GM19438 (cell line): ENCODE data around the gene SETDB2.

ENCODE experiments used
- ATAC-seq: cut with Tn5 transposase; IDR thresholded peaks from one replicate; pipeline ENCODE4 v1.9.1; 2021; ENCODE audit warnings: low read depth; ENCODE audit not compliant: unreplicated experiment

The SETDB2 gene, protein sequence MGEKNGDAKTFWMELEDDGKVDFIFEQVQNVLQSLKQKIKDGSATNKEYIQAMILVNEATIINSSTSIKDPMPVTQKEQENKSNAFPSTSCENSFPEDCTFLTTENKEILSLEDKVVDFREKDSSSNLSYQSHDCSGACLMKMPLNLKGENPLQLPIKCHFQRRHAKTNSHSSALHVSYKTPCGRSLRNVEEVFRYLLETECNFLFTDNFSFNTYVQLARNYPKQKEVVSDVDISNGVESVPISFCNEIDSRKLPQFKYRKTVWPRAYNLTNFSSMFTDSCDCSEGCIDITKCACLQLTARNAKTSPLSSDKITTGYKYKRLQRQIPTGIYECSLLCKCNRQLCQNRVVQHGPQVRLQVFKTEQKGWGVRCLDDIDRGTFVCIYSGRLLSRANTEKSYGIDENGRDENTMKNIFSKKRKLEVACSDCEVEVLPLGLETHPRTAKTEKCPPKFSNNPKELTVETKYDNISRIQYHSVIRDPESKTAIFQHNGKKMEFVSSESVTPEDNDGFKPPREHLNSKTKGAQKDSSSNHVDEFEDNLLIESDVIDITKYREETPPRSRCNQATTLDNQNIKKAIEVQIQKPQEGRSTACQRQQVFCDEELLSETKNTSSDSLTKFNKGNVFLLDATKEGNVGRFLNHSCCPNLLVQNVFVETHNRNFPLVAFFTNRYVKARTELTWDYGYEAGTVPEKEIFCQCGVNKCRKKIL

DNA sequence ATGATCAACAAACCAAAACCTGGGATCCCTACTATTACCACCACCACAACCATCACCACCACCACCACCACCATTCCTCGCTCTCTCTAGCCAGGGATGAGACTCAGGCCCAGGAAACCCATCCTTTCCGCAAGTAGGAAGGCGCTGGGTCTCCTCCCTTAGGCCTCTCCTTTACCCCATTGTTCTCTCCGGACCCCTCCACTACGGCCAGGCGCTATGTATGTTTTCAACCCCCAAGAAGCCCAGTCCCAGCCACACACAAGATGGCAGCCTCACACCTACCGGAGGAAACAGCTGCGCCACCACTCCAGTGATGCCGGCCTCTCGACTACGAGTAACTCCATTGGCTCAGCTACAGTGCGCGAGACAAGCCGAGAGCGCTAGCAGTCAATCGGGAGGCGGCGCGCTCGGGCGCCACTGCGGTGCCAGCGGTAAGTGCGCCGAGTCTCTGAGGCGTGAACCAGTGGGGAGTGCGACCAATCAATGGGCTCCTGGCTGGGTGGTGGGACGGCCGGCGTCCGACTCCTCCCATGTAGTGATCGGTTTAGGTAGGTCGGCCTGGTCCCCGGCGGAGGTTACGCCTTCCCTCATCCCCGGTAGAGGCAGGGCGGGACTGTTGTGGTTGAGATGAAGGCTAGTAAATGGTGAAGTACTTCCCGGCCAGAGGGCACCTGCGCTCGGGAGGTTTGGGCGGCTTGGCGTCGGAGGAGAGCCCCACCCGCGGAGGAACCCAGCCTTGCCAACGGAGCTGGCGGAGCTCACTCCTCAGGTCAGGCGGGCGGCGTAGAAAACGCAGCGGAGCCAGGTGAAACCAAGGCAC is at the start of gene SETDB2, which contains the start of gene CAB39L:
Gene SETDB2, plus strand, starts transcription at position 571 of the 820 bp plus-strand sequence. CDS start 7,620 bp downstream, outside the sequence.
Gene CAB39L, minus strand, starts transcription at position 361 of the 820 bp plus-strand sequence. CDS start 61,154 bp downstream, outside the sequence.
- ATAC-seq = peak; percentile 93

DNA sequence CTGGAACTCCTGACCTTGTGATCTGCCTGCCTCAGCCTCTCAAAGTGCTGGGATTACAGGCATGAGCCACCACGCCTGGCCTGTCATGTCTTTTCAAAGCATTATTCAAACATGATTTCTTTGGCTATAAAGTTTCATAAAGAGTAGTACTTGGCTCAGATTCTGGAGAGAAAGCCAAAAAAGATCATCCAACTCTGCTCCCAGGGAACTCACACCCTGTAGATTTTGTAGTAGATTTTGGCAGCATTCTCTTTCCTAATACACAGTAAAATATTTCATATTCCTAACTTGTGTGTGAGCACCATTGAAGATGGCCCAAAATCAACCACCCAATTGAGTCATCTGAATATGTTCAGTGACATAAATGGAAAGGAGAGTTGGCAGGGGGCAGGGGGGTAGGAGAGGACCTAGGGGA is 48.6 kb upstream of the SETDB2 start:
- no peak for ATAC-seq

DNA sequence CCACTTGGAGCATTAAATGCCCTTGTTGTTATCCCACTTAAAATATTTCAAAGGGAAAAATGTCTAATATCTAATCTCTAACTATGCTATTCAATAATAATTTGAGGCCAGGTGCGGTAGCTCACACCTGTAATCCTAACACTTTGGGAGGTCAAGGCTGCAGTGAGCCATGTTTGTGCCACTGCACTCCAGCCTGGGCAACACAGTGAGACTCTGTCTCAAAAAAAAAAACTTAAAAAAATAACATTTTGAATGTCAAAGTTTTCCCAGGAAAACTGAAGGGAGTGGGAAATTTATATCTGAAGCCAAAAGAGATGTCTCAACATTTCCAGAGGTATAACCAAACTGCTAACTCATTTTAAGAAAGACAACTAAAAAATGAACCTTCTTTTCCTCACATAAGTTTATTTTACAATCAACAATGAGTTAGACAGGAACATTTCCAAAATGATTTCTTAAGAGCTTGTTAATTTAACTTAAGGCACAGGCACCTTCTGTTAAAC is 48.1 kb upstream of the SETDB2 start:
- no peak for ATAC-seq

DNA sequence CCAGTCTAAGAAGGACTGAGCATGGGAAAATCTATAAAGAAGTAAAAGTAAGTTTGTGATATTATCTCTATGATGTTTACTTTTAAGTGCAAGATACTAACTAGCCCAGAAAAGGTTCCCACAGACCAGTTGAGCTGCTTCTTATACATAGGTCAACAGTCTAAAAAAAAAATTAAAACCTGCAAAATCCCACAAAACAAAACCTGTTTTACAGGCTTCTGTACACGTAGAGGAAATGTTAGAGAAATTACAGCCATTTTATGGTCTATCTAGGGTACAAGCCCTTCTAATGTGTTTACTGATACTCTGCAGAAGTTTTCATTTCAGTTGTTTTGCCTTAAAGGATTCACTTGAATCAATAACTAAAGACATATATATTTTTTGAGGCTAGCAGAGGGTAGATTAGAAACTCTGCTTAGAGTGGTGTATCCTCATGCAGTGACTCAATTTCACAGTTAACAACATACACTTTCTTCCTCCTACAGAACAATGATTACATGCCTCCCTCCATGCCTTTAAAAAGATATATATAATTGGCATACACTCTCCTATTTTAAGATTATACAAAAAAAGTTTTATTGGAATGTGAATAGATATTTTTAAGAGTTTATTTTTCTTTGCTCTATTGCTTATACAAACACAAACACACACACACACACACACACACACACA is 44.1 kb upstream of the SETDB2 start:
- no peak for ATAC-seq

- ATAC-seq = no peak
Measured at GRCh38 chr13:49400755-49401659, 43.1 kb upstream of the SETDB2 start.

DNA sequence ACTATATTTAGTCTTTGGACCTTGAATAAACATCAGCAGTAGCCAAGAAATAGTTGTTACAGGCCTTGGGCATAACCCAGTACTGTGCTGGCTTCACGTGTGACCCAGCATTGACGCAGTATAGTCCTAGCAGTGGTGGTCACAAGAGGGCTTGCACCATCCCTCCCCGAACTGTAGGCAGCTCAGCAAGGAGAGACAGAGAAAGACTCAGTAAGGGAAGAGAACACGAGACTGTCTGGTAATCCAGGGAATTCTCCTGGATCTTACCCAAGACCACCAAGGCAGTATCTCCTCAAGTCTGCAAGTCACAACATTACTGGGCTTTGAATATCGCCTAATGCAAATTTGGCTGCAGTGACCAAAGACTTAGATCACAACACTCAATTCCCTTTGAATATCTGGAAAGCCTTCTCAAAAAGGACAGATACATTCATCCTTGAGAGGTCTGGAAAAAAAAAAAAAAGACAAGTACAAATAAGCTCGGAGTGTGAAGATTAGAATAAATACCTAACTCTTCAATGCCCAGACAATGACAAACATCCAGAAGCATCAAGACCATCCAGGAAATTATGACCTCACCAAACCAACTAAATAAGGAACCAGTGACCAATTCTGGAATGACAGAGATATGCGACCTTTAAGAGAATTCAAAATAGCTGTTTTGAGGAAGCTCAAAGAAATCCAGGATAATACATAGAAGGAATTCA is 39.9 kb upstream of the SETDB2 start:
- ATAC-seq = no peak

DNA sequence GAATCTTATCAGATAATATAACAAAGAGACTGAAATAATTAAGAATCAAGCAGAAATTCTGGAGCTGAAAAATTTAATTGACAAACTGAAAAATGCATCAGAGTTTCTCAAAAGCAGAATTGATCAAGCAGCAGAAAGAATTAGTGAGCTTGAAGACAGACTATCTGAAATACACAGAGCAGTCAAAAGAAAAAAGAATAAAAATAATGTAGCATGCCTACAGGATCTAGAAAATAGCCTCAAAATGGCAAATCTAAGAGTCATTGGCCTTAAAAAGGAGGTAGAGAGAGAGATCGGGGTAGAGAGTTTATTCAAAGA is 39.4 kb upstream of the SETDB2 start:
- no peak for ATAC-seq

DNA sequence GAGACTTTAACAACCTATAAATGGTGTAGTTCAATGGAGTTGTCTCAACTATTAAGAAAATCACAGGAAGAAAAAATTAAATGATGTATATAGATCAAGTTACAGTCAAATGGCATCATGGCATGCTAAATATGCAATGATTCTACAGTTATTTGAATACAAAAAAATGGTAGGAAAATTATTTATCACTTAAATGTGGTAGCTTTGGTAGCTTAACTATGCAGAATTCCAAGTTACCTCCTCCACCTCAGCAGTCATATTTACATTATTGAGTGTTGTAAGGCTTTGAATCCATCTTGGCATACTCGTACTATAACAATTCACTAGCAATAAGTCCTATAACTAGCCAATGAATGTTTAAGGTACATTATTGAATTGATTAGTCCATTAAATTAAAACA is 37.0 kb upstream of the SETDB2 start:
- no peak for ATAC-seq

DNA sequence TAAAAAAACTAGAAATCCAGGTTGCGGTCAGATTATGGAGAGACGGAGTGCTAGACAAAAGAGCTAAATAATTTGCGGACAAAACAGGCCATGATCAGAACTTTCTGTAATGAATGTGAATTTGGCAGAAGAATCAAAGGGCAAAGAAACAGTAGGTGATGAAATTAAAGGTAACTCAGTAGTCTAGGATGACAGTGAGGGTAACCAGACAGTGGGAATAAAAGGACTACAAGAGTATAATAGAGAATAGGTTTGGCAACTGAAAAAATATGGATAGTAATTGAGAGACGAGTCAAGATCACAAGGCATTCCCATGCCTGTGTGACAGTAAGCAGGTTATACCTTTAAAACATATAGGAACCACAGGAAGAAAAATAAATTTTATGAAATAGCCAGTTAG is 36.1 kb upstream of the SETDB2 start:
- no peak for ATAC-seq

- no peak for ATAC-seq
Measured at GRCh38 chr13:49409008-49409407, 35.1 kb upstream of the SETDB2 start.

- ATAC-seq = no peak
Measured at GRCh38 chr13:49410006-49410405, 34.1 kb upstream of the SETDB2 start.

DNA sequence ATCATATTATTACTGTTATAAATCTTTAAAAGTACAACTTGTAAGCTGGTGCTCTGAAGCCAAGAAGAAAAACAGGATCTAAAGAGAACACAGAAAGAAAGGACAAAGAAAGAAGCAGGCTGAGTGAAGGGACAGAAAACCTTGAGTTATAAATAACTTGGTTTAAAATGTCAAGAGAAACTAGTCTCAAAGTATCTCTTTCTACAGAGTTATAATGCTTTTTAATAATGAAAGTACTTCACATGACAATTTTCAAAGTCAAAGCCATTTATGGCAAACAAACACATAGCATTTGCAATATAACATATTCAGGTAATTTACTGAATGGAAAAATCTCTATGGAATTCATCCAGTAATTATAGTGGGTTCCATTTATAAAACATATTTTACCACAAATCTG is 33.6 kb upstream of the SETDB2 start:
- no peak for ATAC-seq

DNA sequence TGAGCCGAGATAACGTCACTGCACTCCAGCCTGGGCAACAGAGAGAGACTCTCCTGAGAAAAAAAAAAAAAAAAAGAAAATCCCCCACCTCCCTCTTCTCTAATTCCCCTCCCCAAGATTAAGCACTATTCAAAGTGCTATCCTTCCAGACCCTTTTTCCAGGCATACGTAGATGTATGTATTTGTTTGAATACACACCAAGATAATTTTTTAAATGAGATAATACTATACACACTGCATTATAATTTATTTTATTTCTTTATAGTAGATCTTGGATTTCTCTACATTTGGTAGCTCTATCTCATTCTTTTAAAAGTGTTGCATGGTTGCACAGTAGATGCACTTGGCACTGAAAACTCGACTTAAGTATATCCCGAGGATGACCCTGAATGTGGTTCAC is 32.7 kb upstream of the SETDB2 start:
- ATAC-seq = no peak

- no peak for ATAC-seq
Measured at GRCh38 chr13:49412749-49413148, 31.3 kb upstream of the SETDB2 start.

- ATAC-seq = no peak
Measured at GRCh38 chr13:49417161-49417560, 26.9 kb upstream of the SETDB2 start.

- ATAC-seq = no peak
Measured at GRCh38 chr13:49418206-49418605, 25.9 kb upstream of the SETDB2 start.

GRCh38 chr13:49419276-49419675 is 24.8 kb upstream of the SETDB2 start:
- no peak for ATAC-seq

GRCh38 chr13:49421391-49421790 is 22.7 kb upstream of the SETDB2 start:
- peak; percentile 64 for ATAC-seq
